Measurements from ENCODE around the gene UNC5C.

UNC5C gene

DNA sequence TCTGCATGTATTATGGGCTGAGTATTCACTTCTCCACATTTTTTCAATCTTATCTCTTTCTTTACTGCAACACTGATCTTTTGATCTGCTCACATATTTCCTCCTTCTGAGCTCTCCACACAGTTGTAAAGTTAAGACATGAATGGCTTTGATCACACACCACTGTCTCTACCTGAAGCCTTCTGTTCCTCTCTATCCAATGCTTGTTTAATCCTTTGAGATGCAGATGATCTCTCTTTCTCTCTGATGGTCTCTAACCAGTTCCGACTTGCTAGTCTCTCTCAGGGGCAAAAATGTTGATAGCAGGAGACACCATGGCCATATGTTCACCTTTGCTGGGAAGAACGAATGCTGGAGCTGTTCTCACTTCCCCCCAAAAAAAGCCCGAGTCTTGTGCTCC lies 162.4 kb downstream of the UNC5C start:
- Histone ChIP-seq H3K18ac (ENCODE audit: low read length) (no peak overlapping the region), H2BK120ac (ENCODE audit: low read depth, low read length) (no peak overlapping the region)
- no peak for DNase-seq

DNA sequence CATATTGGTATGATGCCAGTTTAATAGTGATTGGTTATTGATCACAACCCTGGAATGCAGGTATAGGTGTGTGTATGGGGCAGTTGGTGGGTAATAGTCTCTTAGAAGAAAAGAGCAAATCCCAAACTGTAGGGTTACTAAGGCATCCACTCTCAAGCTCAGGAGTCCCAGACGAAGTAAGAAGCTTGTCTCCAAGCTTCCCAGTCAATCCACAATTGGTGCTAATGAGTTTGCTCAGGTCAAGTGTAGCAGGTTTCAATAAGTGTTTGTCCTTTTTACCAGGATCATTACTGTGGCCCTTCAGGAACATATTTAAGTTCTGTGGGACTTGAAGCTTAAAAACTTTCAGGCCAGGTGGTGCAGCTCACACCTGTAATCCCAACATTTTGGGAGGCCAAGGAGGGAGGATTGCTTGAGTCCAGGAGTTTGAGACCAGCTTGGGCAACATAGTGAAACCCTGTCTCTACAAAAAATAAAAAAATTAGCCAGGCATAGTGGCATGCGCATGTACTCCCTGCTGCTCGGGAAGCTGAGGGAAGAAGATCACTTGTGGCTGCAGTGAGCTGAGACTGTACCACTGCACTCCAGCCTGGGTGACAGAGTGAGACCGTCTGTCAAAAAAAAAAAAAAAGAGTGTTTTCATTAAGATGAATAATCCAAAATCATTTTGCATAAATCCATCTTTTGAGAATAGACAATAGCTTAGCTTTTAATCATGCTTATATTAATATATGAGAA lies 166.8 kb downstream of the UNC5C start:
- Histone ChIP-seq H2AK5ac (ENCODE audit: low read length) (no peak overlapping the region), H3K79me1 (ENCODE audit: low read length) (no peaks in the 10 kb centered on the region), H2BK5ac (ENCODE audit: low read length) (no peak overlapping the region), H3K23ac (ENCODE audit: low read length) (no peak overlapping the region), H3K79me2 (ENCODE audit: control insufficient read depth, insufficient read depth, low read length) (no peaks in the 10 kb centered on the region), H3K56ac (ENCODE audit: low read length) (no peak overlapping the region), H3K4ac (ENCODE audit: low read depth, low read length) (no peak overlapping the region), H2BK120ac (ENCODE audit: low read depth, low read length) (no peak overlapping the region), H3K18ac (ENCODE audit: low read length) (no peak overlapping the region), H2BK15ac (replicated peaks; ENCODE audit: low read depth) (no peak overlapping the region), H3K4me1 (ENCODE audit: control insufficient read depth, low read depth, low read length) (peaks cover 2% of the 10 kb centered on the region), H3K27me3 (ENCODE audit: insufficient read depth, low read length, poor library complexity) (no peaks in the 10 kb centered on the region), H3K9ac (ENCODE audit: low read length) (no peak overlapping the region), H3K4me3 (ENCODE audit: low read length) (no peak overlapping the region), H3K36me3 (ENCODE audit: control insufficient read depth, insufficient read depth, low read length) (no peaks in the 10 kb centered on the region), H3K27ac (ENCODE audit: low read depth, low read length) (no peak overlapping the region), H4K8ac (ENCODE audit: low read depth, low read length) (no peak overlapping the region), H4K5ac (ENCODE audit: low read length) (no peak overlapping the region), H3K4me2 (ENCODE audit: low read length) (no peak overlapping the region)
- peak; percentile 87 for DNase-seq
- no CpG with 5 or more reads among the region's 4 CpGs for WGBS (ENCODE audit: extremely low coverage, insufficient coverage, low lambda C conversion rate)

More for the DNA sequence above, 162.4 kb downstream of the UNC5C start:
- no peak overlapping the region for H2BK15ac ChIP-seq (replicated peaks; ENCODE audit: low read depth)
- no peak overlapping the region for H3K27ac ChIP-seq (ENCODE audit: low read depth, low read length)
- H3K79me1 ChIP-seq (ENCODE audit: low read length), result no peaks in the 10 kb centered on the region
- H4K8ac ChIP-seq (ENCODE audit: low read depth, low read length), result no peak overlapping the region
- no peak overlapping the region for H4K5ac ChIP-seq (ENCODE audit: low read length)
- no peaks in the 10 kb centered on the region for H3K27me3 ChIP-seq (ENCODE audit: insufficient read depth, low read length, poor library complexity)
- H3K4ac ChIP-seq (ENCODE audit: low read depth, low read length), result no peak overlapping the region
- no CpG with 5 or more reads among the region's 3 CpGs for WGBS (ENCODE audit: extremely low coverage, insufficient coverage, low lambda C conversion rate)
- no peak overlapping the region for H3K56ac ChIP-seq (ENCODE audit: low read length)
- no peaks in the 10 kb centered on the region for H3K36me3 ChIP-seq (ENCODE audit: control insufficient read depth, insufficient read depth, low read length)
- H3K4me1 ChIP-seq (ENCODE audit: control insufficient read depth, low read depth, low read length), result peaks cover 2% of the 10 kb centered on the region
- no peaks in the 10 kb centered on the region for H3K79me2 ChIP-seq (ENCODE audit: control insufficient read depth, insufficient read depth, low read length)
- no peak overlapping the region for H2BK5ac ChIP-seq (ENCODE audit: low read length)
- no peak overlapping the region for H2AK5ac ChIP-seq (ENCODE audit: low read length)
- H3K23ac ChIP-seq (ENCODE audit: low read length), result no peak overlapping the region
- H3K4me3 ChIP-seq (ENCODE audit: low read length), result no peak overlapping the region
- no peak overlapping the region for H3K4me2 ChIP-seq (ENCODE audit: low read length)
- H3K9ac ChIP-seq (ENCODE audit: low read length), result no peak overlapping the region

DNA sequence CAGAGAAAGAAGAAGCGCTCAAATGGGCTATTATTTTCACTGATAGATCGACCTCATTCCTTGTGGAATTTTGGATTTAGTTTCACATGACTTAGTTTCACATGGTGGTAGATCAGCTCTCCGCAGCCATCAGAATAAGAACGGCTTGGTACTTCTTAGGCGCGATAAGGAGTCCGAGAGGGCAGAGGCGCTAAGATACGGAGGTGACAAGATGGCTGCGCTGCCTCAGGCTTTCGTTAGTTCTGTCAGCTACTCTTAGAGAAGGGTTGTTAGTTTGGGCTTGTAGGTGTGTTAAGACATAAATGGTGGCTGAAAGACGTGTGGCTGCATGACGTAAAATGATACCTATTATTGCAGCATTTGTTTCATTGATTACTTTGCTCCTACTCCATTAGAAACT lies 169.1 kb downstream of the UNC5C start:
- Histone ChIP-seq H3K4me2 (ENCODE audit: low read length) (no peak overlapping the region), H4K8ac (ENCODE audit: low read depth, low read length) (no peak overlapping the region), H3K4ac (ENCODE audit: low read depth, low read length) (no peak overlapping the region)

DNA sequence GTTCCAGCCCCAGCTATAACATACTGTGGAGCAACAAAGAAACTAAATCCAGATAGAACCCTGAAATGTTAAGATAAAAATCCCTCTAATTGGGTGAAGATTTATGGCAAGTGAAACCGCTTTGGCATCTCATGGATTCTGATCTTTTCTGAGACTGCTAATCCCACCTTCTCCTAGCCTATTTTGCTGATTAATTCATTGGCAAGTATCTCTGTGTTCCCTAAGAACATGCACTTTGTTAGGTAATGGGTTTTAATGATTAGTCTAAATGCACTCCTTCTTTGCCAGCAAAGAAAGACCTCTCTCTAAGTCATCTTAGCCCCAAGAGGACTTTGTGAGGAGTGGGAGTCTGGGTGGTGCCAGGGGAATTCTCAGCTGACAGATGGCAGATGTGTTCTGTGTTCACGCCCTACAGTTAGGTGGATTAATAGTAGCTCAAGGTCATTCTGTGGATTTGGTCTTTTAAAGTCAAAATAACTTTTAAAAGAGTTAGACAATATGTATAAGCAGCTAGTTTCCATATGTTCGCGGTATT lies 171.3 kb downstream of the UNC5C start:
- Histone ChIP-seq H3K27me3 (ENCODE audit: insufficient read depth, low read length, poor library complexity) (no peaks in the 10 kb centered on the region), H4K8ac (ENCODE audit: low read depth, low read length) (no peak overlapping the region)

More for the DNA sequence above, 169.1 kb downstream of the UNC5C start:
- Histone ChIP-seq H4K5ac (ENCODE audit: low read length) (no peak overlapping the region), H3K23ac (ENCODE audit: low read length) (no peak overlapping the region), H3K18ac (ENCODE audit: low read length) (no peak overlapping the region), H2BK5ac (ENCODE audit: low read length) (no peak overlapping the region), H3K79me1 (ENCODE audit: low read length) (no peaks in the 10 kb centered on the region), H2AK5ac (ENCODE audit: low read length) (no peak overlapping the region), H3K36me3 (ENCODE audit: control insufficient read depth, insufficient read depth, low read length) (no peaks in the 10 kb centered on the region), H3K79me2 (ENCODE audit: control insufficient read depth, insufficient read depth, low read length) (no peaks in the 10 kb centered on the region), H3K56ac (ENCODE audit: low read length) (no peak overlapping the region), H2BK120ac (ENCODE audit: low read depth, low read length) (no peak overlapping the region), H3K9ac (ENCODE audit: low read length) (no peak overlapping the region), H2BK15ac (replicated peaks; ENCODE audit: low read depth) (no peak overlapping the region), H3K4me3 (ENCODE audit: low read length) (no peak overlapping the region), H3K27me3 (ENCODE audit: insufficient read depth, low read length, poor library complexity) (no peaks in the 10 kb centered on the region), H3K4me1 (ENCODE audit: control insufficient read depth, low read depth, low read length) (no peaks in the 10 kb centered on the region), H3K27ac (ENCODE audit: low read depth, low read length) (no peak overlapping the region)
- WGBS (ENCODE audit: extremely low coverage, insufficient coverage, low lambda C conversion rate), result no CpG with 5 or more reads among the region's 13 CpGs
- no peak for DNase-seq

DNA sequence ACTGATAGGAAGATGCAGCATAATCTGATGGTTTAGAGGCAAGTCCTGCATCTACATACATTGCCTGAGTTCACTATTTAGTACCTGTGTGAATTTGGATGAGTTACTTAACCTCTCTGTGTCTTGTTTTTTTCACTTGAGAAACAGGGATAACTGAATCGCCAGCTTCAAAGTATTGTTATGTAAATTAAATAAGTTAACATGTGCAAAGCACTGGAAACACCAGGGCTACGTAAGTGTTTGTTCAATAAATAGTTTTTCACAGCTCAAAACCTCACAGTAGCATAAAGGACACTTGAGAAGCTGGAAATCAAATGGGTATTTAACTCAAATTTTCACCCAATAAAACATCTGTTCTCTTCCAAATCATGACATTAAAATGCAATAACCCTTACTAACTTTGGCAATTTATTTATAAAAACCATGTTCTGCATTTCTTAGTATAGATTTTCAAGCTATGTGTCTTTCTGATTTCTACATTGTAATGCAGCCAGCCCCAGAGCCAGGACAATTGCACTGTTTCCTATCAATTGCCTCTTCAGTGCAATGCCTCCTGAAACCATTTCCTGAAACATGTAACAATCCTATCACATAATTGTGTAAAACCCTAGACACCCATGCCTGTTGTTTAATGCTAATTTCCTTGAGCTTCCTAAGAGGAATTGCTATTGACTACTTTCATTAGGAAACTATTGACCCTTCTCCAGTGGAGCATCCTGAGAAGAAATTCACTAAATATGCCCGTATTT lies 177.1 kb downstream of the UNC5C start:
- Histone ChIP-seq H2AK5ac (ENCODE audit: low read length) (no peak overlapping the region), H3K4me1 (ENCODE audit: control insufficient read depth, low read depth, low read length) (no peaks in the 10 kb centered on the region), H4K5ac (ENCODE audit: low read length) (no peak overlapping the region), H3K4ac (ENCODE audit: low read depth, low read length) (no peak overlapping the region), H3K9ac (ENCODE audit: low read length) (no peak overlapping the region), H2BK5ac (ENCODE audit: low read length) (no peak overlapping the region), H2BK120ac (ENCODE audit: low read depth, low read length) (no peak overlapping the region), H3K27ac (ENCODE audit: low read depth, low read length) (no peak overlapping the region), H3K36me3 (ENCODE audit: control insufficient read depth, insufficient read depth, low read length) (no peaks in the 10 kb centered on the region), H3K79me2 (ENCODE audit: control insufficient read depth, insufficient read depth, low read length) (no peaks in the 10 kb centered on the region), H3K56ac (ENCODE audit: low read length) (no peak overlapping the region), H3K79me1 (ENCODE audit: low read length) (no peaks in the 10 kb centered on the region), H3K4me2 (ENCODE audit: low read length) (no peak overlapping the region), H3K18ac (ENCODE audit: low read length) (no peak overlapping the region), H3K4me3 (ENCODE audit: low read length) (no peak overlapping the region), H2BK15ac (replicated peaks; ENCODE audit: low read depth) (no peak overlapping the region), H3K23ac (ENCODE audit: low read length) (no peak overlapping the region), H3K27me3 (ENCODE audit: insufficient read depth, low read length, poor library complexity) (no peaks in the 10 kb centered on the region), H4K8ac (ENCODE audit: low read depth, low read length) (no peak overlapping the region)
- no peak for DNase-seq
- no CpG with 5 or more reads among the region's 3 CpGs for WGBS (ENCODE audit: extremely low coverage, insufficient coverage, low lambda C conversion rate)

More for the DNA sequence above, 171.3 kb downstream of the UNC5C start:
- Histone ChIP-seq H3K27ac (ENCODE audit: low read depth, low read length) (no peak overlapping the region), H3K18ac (ENCODE audit: low read length) (no peak overlapping the region), H2BK5ac (ENCODE audit: low read length) (no peak overlapping the region), H2AK5ac (ENCODE audit: low read length) (no peak overlapping the region), H3K4ac (ENCODE audit: low read depth, low read length) (no peak overlapping the region), H3K4me2 (ENCODE audit: low read length) (no peak overlapping the region), H2BK15ac (replicated peaks; ENCODE audit: low read depth) (no peak overlapping the region), H3K79me2 (ENCODE audit: control insufficient read depth, insufficient read depth, low read length) (no peaks in the 10 kb centered on the region), H3K9ac (ENCODE audit: low read length) (no peak overlapping the region), H3K23ac (ENCODE audit: low read length) (no peak overlapping the region), H3K56ac (ENCODE audit: low read length) (no peak overlapping the region), H3K4me1 (ENCODE audit: control insufficient read depth, low read depth, low read length) (no peaks in the 10 kb centered on the region), H2BK120ac (ENCODE audit: low read depth, low read length) (no peak overlapping the region), H3K4me3 (ENCODE audit: low read length) (no peak overlapping the region), H3K79me1 (ENCODE audit: low read length) (no peaks in the 10 kb centered on the region), H4K5ac (ENCODE audit: low read length) (no peak overlapping the region), H3K36me3 (ENCODE audit: control insufficient read depth, insufficient read depth, low read length) (no peaks in the 10 kb centered on the region)
- no CpG with 5 or more reads among the region's 4 CpGs for WGBS (ENCODE audit: extremely low coverage, insufficient coverage, low lambda C conversion rate)
- no peak for DNase-seq

Measured in mesendoderm (in vitro differentiated cells).